Measurements from ENCODE around the gene ARHGEF28.

Gene ARHGEF28

GRCh38 chr5:73625944-73626811, at the start of gene ARHGEF28:
ARHGEF28 (plus strand) TSS chr5:73626196; CDS start chr5:73684852, 58,656 bp downstream.
- in situ Hi-C loops (cut with MboI; ENCODE audit: low pct_unique_long_range_greater_than_20kb, low sequenced_read_pairs) = no loop called here
- DNase-seq = peak; percentile 5

- DNase-seq = no peak
- in situ Hi-C loops (cut with MboI; ENCODE audit: low pct_unique_long_range_greater_than_20kb, low sequenced_read_pairs) = loop anchor here (25.0 kb wide), 1 partner anchor 205 kb away; no protein-coding TSS in a partner anchor
Observed at GRCh38 chr5:73582285-73583145, 43.5 kb upstream of the ARHGEF28 start.

GRCh38 chr5:73587923-73588322, 38.1 kb upstream of the ARHGEF28 start:
- in situ Hi-C loops (cut with MboI; ENCODE audit: low pct_unique_long_range_greater_than_20kb, low sequenced_read_pairs) = loop anchor here (25.0 kb wide), 1 partner anchor 199 kb away; no protein-coding TSS in a partner anchor
- DNase-seq = no peak

- DNase-seq = peak; percentile 88
- in situ Hi-C loops (cut with MboI; ENCODE audit: low pct_unique_long_range_greater_than_20kb, low sequenced_read_pairs) = loop anchor here (25.0 kb wide), 1 partner anchor 196 kb away; no protein-coding TSS in a partner anchor
Observed at GRCh38 chr5:73591102-73591695, 34.8 kb upstream of the ARHGEF28 start.

- in situ Hi-C loops (cut with MboI; ENCODE audit: low pct_unique_long_range_greater_than_20kb, low sequenced_read_pairs) = loop anchor here (25.0 kb wide), 1 partner anchor 195 kb away; no protein-coding TSS in a partner anchor
Observed at GRCh38 chr5:73591698-73592501, 34.1 kb upstream of the ARHGEF28 start.

GRCh38 chr5:73592551-73592950, 33.4 kb upstream of the ARHGEF28 start:
- DNase-seq = no peak
- in situ Hi-C loops (cut with MboI; ENCODE audit: low pct_unique_long_range_greater_than_20kb, low sequenced_read_pairs) = loop anchor here (25.0 kb wide), 1 partner anchor 195 kb away; no protein-coding TSS in a partner anchor

More at GRCh38 chr5:73591698-73592501, 34.1 kb upstream of the ARHGEF28 start:
- no peak for DNase-seq

- peak; percentile 40 for DNase-seq
Observed at GRCh38 chr5:73596705-73597328, 29.2 kb upstream of the ARHGEF28 start.

GRCh38 chr5:73599380-73599779, 26.6 kb upstream of the ARHGEF28 start:
- in situ Hi-C loops (cut with MboI; ENCODE audit: low pct_unique_long_range_greater_than_20kb, low sequenced_read_pairs) = loop anchor here (25.0 kb wide), 1 partner anchor 188 kb away; no protein-coding TSS in a partner anchor
- no peak for DNase-seq

More at GRCh38 chr5:73596705-73597328, 29.2 kb upstream of the ARHGEF28 start:
- in situ Hi-C loops (cut with MboI; ENCODE audit: low pct_unique_long_range_greater_than_20kb, low sequenced_read_pairs) = loop anchor here (25.0 kb wide), 1 partner anchor 190 kb away; no protein-coding TSS in a partner anchor

- in situ Hi-C loops (cut with MboI; ENCODE audit: low pct_unique_long_range_greater_than_20kb, low sequenced_read_pairs) = no loop called here
- no peak for DNase-seq
Observed at GRCh38 chr5:73603998-73604397, 22.0 kb upstream of the ARHGEF28 start.

GRCh38 chr5:73605223-73606087, 20.5 kb upstream of the ARHGEF28 start:
- in situ Hi-C loops (cut with MboI; ENCODE audit: low pct_unique_long_range_greater_than_20kb, low sequenced_read_pairs) = no loop called here
- DNase-seq = no peak

- in situ Hi-C loops (cut with MboI; ENCODE audit: low pct_unique_long_range_greater_than_20kb, low sequenced_read_pairs) = no loop called here
- no peak for DNase-seq
Observed at GRCh38 chr5:73606206-73606753, 19.7 kb upstream of the ARHGEF28 start.

GRCh38 chr5:73607228-73607627, 18.8 kb upstream of the ARHGEF28 start:
- in situ Hi-C loops (cut with MboI; ENCODE audit: low pct_unique_long_range_greater_than_20kb, low sequenced_read_pairs) = no loop called here
- DNase-seq = no peak

GRCh38 chr5:73612799-73613198, 13.2 kb upstream of the ARHGEF28 start:
- in situ Hi-C loops (cut with MboI; ENCODE audit: low pct_unique_long_range_greater_than_20kb, low sequenced_read_pairs) = no loop called here
- DNase-seq = no peak

GRCh38 chr5:73615085-73615484, 10.9 kb upstream of the ARHGEF28 start:
- no peak for DNase-seq
- in situ Hi-C loops (cut with MboI; ENCODE audit: low pct_unique_long_range_greater_than_20kb, low sequenced_read_pairs) = no loop called here

- no peak for DNase-seq
- in situ Hi-C loops (cut with MboI; ENCODE audit: low pct_unique_long_range_greater_than_20kb, low sequenced_read_pairs) = no loop called here
Observed at GRCh38 chr5:73615947-73616346, 10.0 kb upstream of the ARHGEF28 start.

- in situ Hi-C loops (cut with MboI; ENCODE audit: low pct_unique_long_range_greater_than_20kb, low sequenced_read_pairs) = no loop called here
- DNase-seq = no peak
Observed at GRCh38 chr5:73617510-73618279, 8.3 kb upstream of the ARHGEF28 start.

Measured in KBM-7 (cell line).